GM18517 (cell line): ENCODE data around the gene IMP4.
"Not testable (repeated sequence)": the region's sequence is repeated elsewhere in the genome, so short reads cannot be mapped to it uniquely, and the experiment has no call there.

ENCODE experiments used
- ATAC-seq: cut with Tn5 transposase; IDR thresholded peaks from one replicate; pipeline ENCODE4 v1.9.1; 2021; ENCODE audit warnings: mild to moderate bottlenecking, moderate library complexity; ENCODE audit not compliant: unreplicated experiment

IMP4 gene, protein sequence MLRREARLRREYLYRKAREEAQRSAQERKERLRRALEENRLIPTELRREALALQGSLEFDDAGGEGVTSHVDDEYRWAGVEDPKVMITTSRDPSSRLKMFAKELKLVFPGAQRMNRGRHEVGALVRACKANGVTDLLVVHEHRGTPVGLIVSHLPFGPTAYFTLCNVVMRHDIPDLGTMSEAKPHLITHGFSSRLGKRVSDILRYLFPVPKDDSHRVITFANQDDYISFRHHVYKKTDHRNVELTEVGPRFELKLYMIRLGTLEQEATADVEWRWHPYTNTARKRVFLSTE

DNA sequence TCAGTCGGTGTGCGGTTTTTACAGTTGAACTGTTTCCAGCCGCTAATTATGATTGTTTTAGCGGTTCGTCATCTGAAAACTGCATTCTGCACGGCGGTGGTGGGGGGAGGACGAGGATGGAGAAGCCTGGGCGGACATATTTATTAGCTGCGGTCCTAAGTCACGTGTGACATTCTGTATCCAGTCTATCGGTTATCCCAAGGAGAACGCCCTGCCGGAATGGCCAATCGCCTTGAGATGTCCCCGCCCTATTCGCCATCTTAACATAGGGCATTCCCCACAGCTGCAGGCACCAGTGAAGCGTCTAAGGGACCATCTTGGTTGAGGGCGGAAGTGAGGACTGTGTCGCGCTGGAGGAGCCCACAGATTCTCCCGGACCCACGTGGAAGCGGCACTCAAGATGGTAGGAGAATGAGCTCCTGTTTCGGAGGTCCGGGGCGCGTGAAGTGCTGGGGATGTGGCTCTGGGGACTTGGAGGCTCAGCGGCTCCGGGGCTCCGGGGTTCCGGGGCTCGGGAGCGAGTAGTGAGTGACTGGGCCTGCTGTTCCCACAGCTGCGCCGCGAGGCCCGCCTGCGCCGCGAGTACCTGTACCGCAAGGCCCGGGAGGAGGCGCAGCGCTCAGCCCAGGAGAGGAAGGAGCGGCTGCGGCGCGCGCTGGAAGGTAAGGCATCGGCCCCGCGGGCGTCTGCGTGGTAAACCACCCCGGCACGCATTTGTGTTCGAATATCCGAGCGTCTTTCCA lies at the start of gene IMP4:
Gene IMP4 (plus strand): TSS at position 365 of the 743 bp plus-strand sequence. CDS start 36 bp downstream, at position 401.
- peak; percentile 90 for ATAC-seq

DNA sequence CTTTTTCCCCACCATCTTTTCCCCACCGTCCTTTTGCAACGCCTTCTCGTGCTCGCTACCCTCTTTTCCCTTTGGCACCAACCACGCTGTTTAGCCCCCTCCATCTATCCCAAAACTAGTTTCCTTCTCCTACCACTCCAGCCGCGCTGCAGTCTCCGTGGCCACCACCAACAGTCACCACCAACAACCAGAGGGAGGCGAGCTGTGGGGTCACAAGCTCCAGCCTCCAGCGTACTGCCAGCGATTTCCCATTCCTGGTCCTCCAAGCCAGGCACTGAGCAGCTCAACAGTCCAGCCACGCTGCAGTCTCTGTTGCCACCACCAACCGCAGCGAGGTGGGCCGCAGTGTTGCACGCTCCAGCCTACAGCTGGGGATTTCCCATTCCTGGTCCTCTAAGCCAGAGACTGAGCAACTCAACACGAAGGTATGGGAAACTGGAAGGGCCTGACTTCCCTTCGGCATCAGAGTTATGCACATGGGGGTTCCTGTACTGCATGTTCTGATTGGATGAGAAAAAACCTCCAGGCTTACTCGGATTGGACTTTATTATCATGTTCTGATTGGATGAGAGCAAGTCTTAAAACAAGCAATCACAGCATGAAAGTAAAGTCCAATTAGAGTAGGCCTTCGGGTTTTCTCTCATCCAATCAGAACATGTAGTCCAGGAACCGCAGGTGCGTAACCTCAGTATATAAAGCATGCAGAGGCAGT lies 42.3 kb upstream of the IMP4 start:
- ATAC-seq: no peak

DNA sequence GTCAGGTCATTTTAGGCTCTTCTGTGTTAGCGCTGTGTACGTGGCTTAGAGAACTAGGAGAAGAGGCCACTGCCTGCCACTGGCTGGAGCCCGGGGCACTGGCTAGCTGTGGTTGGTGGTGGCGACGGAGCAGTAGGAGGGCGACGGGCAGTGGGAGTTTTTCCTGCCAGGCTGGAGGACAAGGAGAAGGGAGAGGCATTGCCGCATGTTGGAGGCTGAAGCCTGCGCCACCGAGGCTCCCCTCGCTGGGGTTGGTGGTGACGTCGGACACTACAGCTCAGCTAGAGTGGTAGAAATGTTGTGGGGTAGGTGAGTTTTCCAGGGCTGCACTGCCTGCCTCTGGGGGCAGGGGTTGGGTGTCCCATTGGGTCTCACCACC lies 41.7 kb upstream of the IMP4 start:
- ATAC-seq: no peak

DNA sequence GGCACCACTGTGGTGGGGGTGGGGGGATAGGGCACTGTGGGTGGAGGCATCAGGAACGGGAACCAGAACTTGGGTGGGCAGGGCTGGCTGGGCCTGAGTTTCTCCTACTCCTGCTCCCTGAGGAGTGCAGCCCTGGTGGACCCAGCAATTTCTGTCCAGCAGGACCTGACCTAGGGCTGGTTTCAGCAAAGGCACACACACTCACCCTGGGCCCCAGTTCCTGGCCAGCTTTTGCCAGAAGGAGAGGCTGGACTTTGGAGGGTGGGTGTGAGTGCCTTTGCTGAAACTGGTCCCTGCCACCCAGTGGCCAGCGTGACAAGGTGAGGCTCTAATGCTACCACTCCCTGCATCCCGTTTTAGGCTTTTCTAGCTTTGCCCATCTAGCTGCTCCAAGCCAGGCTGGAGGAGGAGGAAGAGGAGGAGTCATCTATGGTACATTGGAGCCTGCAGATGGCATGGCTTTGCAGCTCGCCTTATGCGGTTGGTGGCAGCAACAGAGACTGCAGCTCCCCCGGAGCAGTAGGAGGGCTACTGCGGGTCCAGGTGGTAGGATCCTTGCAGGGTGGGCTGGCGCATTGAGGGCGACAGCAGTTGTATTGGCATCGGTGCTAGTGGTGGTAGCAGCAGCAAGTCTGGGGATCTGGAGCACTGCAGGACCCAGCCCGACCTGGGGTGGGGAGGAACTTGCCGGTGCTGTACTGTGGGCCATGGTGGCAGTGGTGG lies 40.4 kb upstream of the IMP4 start:
- peak; percentile 9 for ATAC-seq

DNA sequence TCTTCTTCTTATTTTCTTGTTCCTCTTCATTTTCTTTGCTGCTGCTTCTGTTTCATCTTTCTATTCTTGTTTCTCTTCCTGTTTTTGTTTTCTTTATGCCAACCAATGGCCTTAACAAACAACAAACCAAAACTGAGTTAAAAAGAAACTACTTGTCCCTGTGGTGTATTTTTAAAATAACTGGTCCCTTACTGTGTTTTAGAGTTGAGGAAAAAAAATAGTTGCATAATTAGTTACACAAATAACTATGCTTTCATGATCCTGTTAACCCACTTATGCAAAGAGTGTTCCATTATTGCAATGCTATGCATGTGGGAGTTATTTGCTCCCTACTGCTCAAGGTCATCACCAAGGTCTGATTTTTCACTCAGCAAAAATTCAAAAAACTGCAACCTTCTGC lies 39.5 kb upstream of the IMP4 start:
- ATAC-seq: peak; percentile 90

- no peak for ATAC-seq
Observed at GRCh38 chr2:130304726-130305125, 38.0 kb upstream of the IMP4 start.

- no peak for ATAC-seq
Observed at GRCh38 chr2:130307850-130308249, 34.8 kb upstream of the IMP4 start.

DNA sequence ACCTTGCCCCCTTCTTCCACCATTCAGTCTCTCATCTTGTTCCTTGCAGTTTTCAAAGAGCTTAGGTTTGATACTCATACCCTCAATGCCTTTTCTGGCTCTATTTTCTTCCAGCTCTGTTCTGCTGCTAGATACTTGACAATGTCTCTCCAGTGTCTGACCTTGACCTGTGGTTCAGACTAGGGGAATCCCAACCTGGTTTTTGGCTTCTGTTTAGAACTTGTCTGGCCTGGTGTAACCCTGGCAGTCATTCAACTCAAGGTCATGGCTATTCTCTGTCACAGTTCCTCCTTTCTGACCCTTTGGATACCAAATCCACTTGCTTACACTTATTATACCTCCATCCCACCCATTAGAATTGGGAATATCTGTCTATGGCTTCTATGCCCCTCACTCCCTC lies 31.8 kb upstream of the IMP4 start:
- ATAC-seq: no peak

- ATAC-seq: no peak
Observed at GRCh38 chr2:130313812-130314334, 28.8 kb upstream of the IMP4 start.

GRCh38 chr2:130314377-130314776 lies 28.3 kb upstream of the IMP4 start:
- ATAC-seq: no peak

- ATAC-seq: no peak
Observed at GRCh38 chr2:130316596-130316995, 26.1 kb upstream of the IMP4 start.

- ATAC-seq: no peak
Observed at GRCh38 chr2:130318906-130319305, 23.8 kb upstream of the IMP4 start.

DNA sequence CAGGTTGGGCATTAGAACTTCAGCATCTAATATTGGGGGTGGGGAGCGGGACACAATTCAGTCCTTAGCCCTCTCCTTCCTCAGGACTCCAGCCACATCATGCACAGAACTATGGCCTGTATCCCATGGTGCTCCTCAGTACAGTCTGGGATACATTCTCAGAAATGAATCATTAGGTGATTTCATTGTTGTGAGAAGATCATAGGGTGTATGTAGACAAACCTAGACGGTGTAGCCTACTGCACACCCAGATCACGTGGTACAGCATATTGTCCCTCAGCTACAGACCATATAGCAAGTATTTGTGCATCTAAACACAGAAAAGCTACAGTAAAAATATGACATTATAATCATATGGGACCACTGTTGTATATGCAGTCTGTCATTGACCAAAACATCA lies 23.2 kb upstream of the IMP4 start:
- ATAC-seq: no peak

DNA sequence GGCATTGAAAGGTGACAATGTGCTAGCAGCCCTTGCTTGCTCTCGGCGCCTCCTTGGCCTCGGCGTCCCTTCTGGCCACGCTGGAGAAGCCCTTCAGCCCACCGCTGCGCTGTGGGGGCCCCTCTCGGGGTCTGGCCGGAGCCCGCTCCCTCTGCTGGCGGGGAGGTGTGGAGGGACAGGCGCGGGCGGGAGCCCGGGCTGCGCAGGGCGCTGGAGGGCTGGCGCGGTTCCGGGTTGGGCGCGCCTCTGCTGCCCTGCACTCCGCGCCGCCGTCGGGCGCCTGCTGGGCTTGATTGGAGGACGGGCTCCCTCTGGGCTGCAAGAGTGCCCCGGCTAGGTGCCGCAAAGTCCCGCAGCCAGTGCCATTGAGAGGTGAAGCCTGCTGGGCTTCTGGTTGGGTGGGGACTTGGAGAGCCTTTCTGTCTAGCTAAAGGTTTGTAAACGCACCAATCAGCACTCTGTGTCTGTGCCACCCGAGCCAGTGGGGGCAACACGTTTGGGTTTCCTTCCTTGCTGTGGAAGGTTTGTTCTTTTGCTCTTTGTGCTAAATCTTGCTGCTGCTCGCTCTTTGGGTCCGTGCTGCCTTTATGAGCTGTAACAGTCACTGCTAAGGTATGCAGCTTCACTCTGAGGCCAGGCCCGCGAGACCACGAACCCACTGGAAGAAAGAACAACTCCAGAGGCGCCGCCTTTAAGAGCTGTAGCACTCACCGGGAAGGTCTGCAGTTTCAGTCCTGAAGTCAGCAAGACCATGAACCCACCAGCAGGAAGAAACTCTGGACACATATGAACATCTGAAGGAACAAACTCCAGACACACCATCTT lies 14.8 kb upstream of the IMP4 start:
- no peak for ATAC-seq

GRCh38 chr2:130328710-130329109 lies 14.0 kb upstream of the IMP4 start:
- ATAC-seq: no peak

- ATAC-seq: peak; percentile 77
Observed at GRCh38 chr2:130332271-130333073, 10.2 kb upstream of the IMP4 start.

GRCh38 chr2:130333253-130333652 lies 9.4 kb upstream of the IMP4 start:
- ATAC-seq: not testable (repeated sequence)

- no peak for ATAC-seq
Observed at GRCh38 chr2:130334026-130334425, 8.7 kb upstream of the IMP4 start.

GRCh38 chr2:130335226-130335625 lies 7.5 kb upstream of the IMP4 start:
- ATAC-seq: no peak
